HG03378 (cell line): ENCODE measurements around the gene FADS2.

ENCODE experiments used
- ATAC-seq: cut with Tn5 transposase; IDR thresholded peaks from one replicate; pipeline ENCODE4 v1.9.1; 2021; ENCODE audit warnings: mild to moderate bottlenecking, moderate library complexity; ENCODE audit not compliant: unreplicated experiment

FADS2 gene

GRCh38 chr11:61817471-61818202 is 10.5 kb upstream of the FADS2 start:
- ATAC-seq: no peak

GRCh38 chr11:61820174-61820573 is 7.9 kb upstream of the FADS2 start:
- ATAC-seq: no peak

- ATAC-seq: peak; percentile 3
Measured at GRCh38 chr11:61826930-61827570, 1.1 kb upstream of the FADS2 start.

GRCh38 chr11:61828379-61828628 is 204 bp downstream of the FADS2 start:
- ATAC-seq: no peak

GRCh38 chr11:61828629-61829407 is 718 bp downstream of the FADS2 start:
- no peak for ATAC-seq

GRCh38 chr11:61829806-61830205 is 1.7 kb downstream of the FADS2 start:
- ATAC-seq: no peak

- ATAC-seq: no peak
Measured at GRCh38 chr11:61830237-61831105, 2.4 kb downstream of the FADS2 start.

GRCh38 chr11:61832207-61832606 is 4.1 kb downstream of the FADS2 start:
- no peak for ATAC-seq

GRCh38 chr11:61832754-61833153 is 4.7 kb downstream of the FADS2 start:
- ATAC-seq: no peak

GRCh38 chr11:61833471-61833870 is 5.4 kb downstream of the FADS2 start:
- no peak for ATAC-seq

- ATAC-seq: no peak
Measured at GRCh38 chr11:61833926-61834277, 5.8 kb downstream of the FADS2 start.

- ATAC-seq: peak; percentile 85
Measured at GRCh38 chr11:61834278-61835048, 6.4 kb downstream of the FADS2 start.

- no peak for ATAC-seq
Measured at GRCh38 chr11:61836193-61836592, 8.1 kb downstream of the FADS2 start.

GRCh38 chr11:61837411-61838005 is 9.4 kb downstream of the FADS2 start:
- ATAC-seq: no peak

GRCh38 chr11:61838501-61838900 is 10.4 kb downstream of the FADS2 start:
- ATAC-seq: no peak

GRCh38 chr11:61838921-61839320 is 10.8 kb downstream of the FADS2 start:
- no peak for ATAC-seq

- no peak for ATAC-seq
Measured at GRCh38 chr11:61839742-61840141, 11.6 kb downstream of the FADS2 start.

- no peak for ATAC-seq
Measured at GRCh38 chr11:61840371-61840770, 12.3 kb downstream of the FADS2 start.

GRCh38 chr11:61841636-61842527 is 13.8 kb downstream of the FADS2 start:
- no peak for ATAC-seq
